HepG2 (cell line): ENCODE measurements around the gene LRRC3C. TPM values are rescaled to one million over a fixed set of nuclear protein-coding genes. Genes with fewer than 3 reads are reported as not detected.

Experiments used
- ARID2 ChIP-seq: sonication (generic); formaldehyde crosslinking; IDR thresholded peaks from 2 replicates; pipeline ENCODE4 v1.8.1; 2022; ENCODE audit warnings: mild to moderate bottlenecking, missing genetic modification reagents, borderline replicate concordance
- CENPBD1 ChIP-seq: sonication (generic); formaldehyde crosslinking; IDR thresholded peaks from 2 replicates; pipeline ENCODE4 v1.8.0; 2022; ENCODE audit warnings: missing genetic modification reagents, low read depth, mild to moderate bottlenecking, borderline replicate concordance
- HNRNPL ChIP-seq: fragments of 200-400 bp; formaldehyde crosslinking; IDR thresholded peaks from 2 replicates; pipeline ENCODE4 v1.6.1; 2017; ENCODE audit warnings: mild to moderate bottlenecking, low read depth, low read length
- MAFF ChIP-seq: IDR thresholded peaks from 2 replicates; pipeline ENCODE4 v1.6.1; 2011; ENCODE audit warnings: low read depth, low read length, improper control_type of control experiment
- PCBP2 ChIP-seq: fragments of 200-400 bp; formaldehyde crosslinking; optimal IDR thresholded peaks from 2 replicates; pipeline ENCODE3; 2018; ENCODE audit warnings: low read length, low read depth; ENCODE audit not compliant: poor library complexity, severe bottlenecking
- ZBTB46 ChIP-seq: sonication (generic); formaldehyde crosslinking; IDR thresholded peaks from 2 replicates; pipeline ENCODE4 v1.4.0; 2020; ENCODE audit warnings: mild to moderate bottlenecking, missing genetic modification reagents, borderline replicate concordance
- ZNF230 ChIP-seq: sonication (generic); formaldehyde crosslinking; IDR thresholded peaks from 2 replicates; pipeline ENCODE4 v1.4.0; 2020; ENCODE audit warnings: mild to moderate bottlenecking, missing genetic modification reagents
- ZNF275 ChIP-seq: sonication (generic); formaldehyde crosslinking; IDR thresholded peaks from 2 replicates; pipeline ENCODE4 v1.8.0; 2022; ENCODE audit warnings: missing genetic modification reagents, mild to moderate bottlenecking, inconsistent platforms, borderline replicate concordance
- ZNF281 ChIP-seq: sonication (generic); formaldehyde crosslinking; IDR thresholded peaks from 2 replicates; pipeline ENCODE4 v1.4.0; 2020; ENCODE audit warnings: missing genetic modification reagents, borderline replicate concordance
- polyA plus RNA-seq, 8 experiments: library from polyadenylated mRNA; depleted of rRNA in 3 of 8; stranded (reverse) in 7 of 8; unstranded in 1 of 8; fragments of >200 nt; fragmentation: Illumina TruSeq in 4 of 8; extraction: Trizol in 4 of 8; gene quantifications; 2 replicates each; pipeline versions ENCODE4 v1.2.1 to v1.2.3, GENCODE V29; 2011 to 2016; ENCODE audit warnings: low read depth in 4 of 8, missing spikeins in 1 of 8, mixed read lengths in 1 of 8; ENCODE audit not compliant: insufficient read depth in 1 of 8
- total RNA-seq, 5 experiments: library from RNA; depleted of rRNA; stranded (reverse); fragments of >200 nt; fragmentation: Illumina TruSeq; extraction: Trizol; gene quantifications; 2 replicates each; pipeline ENCODE4 v1.2.3, GENCODE V29; 2016; ENCODE audit warnings: low read depth in 1 of 5
- TF ChIP-seq, protein P1 (sequence below): IDR thresholded peaks from 2 replicates; pipeline ENCODE4 v1.6.1; 2016; ENCODE audit warnings: low read depth, missing genetic modification reagents, missing compliant biosample characterization
- TF ChIP-seq, protein P2 (sequence below): sonication (generic); formaldehyde crosslinking; IDR thresholded peaks from 2 replicates; pipeline ENCODE4 v1.5.0; 2020; ENCODE audit warnings: missing genetic modification reagents
- TF ChIP-seq, protein P3 (sequence below): IDR thresholded peaks from 2 replicates; pipeline ENCODE4 v1.6.1; 2018; ENCODE audit warnings: missing genetic modification reagents, mild to moderate bottlenecking, missing compliant biosample characterization

Gene LRRC3C
- total and polyA plus RNA-seq, 2 of the 13 experiments (the other 11 are each of a cell fraction or from before 2014, with no cell fraction given), result 0.17 TPM; not detected in 1

GRCh38 chr17:39923836-39924690, 3.5 kb upstream of the LRRC3C start (continued):
- TF ChIP-seq, protein P1, sequence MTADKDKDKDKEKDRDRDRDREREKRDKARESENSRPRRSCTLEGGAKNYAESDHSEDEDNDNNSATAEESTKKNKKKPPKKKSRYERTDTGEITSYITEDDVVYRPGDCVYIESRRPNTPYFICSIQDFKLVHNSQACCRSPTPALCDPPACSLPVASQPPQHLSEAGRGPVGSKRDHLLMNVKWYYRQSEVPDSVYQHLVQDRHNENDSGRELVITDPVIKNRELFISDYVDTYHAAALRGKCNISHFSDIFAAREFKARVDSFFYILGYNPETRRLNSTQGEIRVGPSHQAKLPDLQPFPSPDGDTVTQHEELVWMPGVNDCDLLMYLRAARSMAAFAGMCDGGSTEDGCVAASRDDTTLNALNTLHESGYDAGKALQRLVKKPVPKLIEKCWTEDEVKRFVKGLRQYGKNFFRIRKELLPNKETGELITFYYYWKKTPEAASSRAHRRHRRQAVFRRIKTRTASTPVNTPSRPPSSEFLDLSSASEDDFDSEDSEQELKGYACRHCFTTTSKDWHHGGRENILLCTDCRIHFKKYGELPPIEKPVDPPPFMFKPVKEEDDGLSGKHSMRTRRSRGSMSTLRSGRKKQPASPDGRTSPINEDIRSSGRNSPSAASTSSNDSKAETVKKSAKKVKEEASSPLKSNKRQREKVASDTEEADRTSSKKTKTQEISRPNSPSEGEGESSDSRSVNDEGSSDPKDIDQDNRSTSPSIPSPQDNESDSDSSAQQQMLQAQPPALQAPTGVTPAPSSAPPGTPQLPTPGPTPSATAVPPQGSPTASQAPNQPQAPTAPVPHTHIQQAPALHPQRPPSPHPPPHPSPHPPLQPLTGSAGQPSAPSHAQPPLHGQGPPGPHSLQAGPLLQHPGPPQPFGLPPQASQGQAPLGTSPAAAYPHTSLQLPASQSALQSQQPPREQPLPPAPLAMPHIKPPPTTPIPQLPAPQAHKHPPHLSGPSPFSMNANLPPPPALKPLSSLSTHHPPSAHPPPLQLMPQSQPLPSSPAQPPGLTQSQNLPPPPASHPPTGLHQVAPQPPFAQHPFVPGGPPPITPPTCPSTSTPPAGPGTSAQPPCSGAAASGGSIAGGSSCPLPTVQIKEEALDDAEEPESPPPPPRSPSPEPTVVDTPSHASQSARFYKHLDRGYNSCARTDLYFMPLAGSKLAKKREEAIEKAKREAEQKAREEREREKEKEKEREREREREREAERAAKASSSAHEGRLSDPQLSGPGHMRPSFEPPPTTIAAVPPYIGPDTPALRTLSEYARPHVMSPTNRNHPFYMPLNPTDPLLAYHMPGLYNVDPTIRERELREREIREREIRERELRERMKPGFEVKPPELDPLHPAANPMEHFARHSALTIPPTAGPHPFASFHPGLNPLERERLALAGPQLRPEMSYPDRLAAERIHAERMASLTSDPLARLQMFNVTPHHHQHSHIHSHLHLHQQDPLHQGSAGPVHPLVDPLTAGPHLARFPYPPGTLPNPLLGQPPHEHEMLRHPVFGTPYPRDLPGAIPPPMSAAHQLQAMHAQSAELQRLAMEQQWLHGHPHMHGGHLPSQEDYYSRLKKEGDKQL (CRISPR knock-in tag), result peak; percentile 92
- TF ChIP-seq PCBP2 (no peak), ZNF230 (CRISPR knock-in tag) (peak; percentile 97), MAFF (no peak), ZNF281 (CRISPR knock-in tag) (peak; percentile 98), CENPBD1 (CRISPR knock-in tag) (no peak), ARID2 (CRISPR knock-in tag) (peak; percentile 73), HNRNPL (peak; percentile 97), ZBTB46 (CRISPR knock-in tag) (peak; percentile 92), ZNF275 (CRISPR knock-in tag) (peak; percentile 99)
- TF ChIP-seq, protein P2, sequence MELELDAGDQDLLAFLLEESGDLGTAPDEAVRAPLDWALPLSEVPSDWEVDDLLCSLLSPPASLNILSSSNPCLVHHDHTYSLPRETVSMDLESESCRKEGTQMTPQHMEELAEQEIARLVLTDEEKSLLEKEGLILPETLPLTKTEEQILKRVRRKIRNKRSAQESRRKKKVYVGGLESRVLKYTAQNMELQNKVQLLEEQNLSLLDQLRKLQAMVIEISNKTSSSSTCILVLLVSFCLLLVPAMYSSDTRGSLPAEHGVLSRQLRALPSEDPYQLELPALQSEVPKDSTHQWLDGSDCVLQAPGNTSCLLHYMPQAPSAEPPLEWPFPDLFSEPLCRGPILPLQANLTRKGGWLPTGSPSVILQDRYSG (CRISPR knock-in tag), result peak; percentile 87; the same call in 1 of the 2 replicates
- TF ChIP-seq, protein P3, sequence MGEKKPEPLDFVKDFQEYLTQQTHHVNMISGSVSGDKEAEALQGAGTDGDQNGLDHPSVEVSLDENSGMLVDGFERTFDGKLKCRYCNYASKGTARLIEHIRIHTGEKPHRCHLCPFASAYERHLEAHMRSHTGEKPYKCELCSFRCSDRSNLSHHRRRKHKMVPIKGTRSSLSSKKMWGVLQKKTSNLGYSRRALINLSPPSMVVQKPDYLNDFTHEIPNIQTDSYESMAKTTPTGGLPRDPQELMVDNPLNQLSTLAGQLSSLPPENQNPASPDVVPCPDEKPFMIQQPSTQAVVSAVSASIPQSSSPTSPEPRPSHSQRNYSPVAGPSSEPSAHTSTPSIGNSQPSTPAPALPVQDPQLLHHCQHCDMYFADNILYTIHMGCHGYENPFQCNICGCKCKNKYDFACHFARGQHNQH, result peak; percentile 99
